ENCODE data around the gene LHFPL3.
"Not testable (repeated sequence)": the region's sequence is repeated elsewhere in the genome, so short reads cannot be mapped to it uniquely, and the experiment has no call there.

LHFPL3 gene

DNA sequence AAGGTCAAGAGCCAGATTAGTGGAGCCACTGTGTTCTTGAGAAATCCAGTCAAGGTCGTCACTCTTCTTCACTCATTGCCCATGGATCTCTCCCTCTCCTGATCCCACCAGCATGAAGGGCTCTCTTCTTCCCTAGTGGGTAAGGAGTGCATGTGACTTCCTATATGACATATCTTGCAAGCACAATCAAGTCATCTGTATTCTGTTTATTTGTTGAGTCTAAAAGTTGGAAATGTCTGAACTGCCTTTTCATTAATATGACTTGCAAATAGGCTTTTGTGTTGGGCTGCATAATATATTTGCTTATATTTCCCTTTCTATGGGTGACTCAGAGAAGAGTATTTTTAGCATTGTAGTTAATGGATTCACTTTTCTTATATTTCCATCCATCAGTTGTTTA lies 371.9 kb downstream of the LHFPL3 start:
- TF ChIP-seq, protein P1, sequence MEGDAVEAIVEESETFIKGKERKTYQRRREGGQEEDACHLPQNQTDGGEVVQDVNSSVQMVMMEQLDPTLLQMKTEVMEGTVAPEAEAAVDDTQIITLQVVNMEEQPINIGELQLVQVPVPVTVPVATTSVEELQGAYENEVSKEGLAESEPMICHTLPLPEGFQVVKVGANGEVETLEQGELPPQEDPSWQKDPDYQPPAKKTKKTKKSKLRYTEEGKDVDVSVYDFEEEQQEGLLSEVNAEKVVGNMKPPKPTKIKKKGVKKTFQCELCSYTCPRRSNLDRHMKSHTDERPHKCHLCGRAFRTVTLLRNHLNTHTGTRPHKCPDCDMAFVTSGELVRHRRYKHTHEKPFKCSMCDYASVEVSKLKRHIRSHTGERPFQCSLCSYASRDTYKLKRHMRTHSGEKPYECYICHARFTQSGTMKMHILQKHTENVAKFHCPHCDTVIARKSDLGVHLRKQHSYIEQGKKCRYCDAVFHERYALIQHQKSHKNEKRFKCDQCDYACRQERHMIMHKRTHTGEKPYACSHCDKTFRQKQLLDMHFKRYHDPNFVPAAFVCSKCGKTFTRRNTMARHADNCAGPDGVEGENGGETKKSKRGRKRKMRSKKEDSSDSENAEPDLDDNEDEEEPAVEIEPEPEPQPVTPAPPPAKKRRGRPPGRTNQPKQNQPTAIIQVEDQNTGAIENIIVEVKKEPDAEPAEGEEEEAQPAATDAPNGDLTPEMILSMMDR (IDR thresholded peaks at IDR 0.05; ENCODE audit: control insufficient read depth, extremely low read depth, insufficient read depth), result no peak
- H3K4me3 ChIP-seq (ENCODE audit: low read depth, low read length), result no peak overlapping the region
- DNase-seq (ENCODE audit: low read depth), result no peak

DNA sequence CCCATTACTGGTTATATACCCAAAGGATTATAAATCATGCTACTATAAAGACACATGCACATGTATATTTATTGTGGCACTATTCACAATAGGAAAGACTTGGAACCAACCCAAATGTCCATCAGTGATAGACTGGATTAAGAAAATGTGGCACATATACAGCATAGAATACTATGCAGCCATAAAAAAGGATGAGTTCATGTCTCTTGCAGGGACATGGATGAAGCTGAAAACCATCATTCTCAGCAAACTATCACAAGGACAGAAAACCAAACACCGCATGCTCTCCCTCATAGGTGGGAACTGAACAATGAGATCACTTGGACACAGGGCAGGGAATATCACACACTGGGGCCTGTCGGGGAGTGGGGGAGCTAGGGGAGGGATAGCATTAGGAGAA lies 392.6 kb downstream of the LHFPL3 start:
- DNase-seq (ENCODE audit: low read depth); H3K4me3 ChIP-seq (ENCODE audit: low read depth, low read length): not testable (repeated sequence)

DNA sequence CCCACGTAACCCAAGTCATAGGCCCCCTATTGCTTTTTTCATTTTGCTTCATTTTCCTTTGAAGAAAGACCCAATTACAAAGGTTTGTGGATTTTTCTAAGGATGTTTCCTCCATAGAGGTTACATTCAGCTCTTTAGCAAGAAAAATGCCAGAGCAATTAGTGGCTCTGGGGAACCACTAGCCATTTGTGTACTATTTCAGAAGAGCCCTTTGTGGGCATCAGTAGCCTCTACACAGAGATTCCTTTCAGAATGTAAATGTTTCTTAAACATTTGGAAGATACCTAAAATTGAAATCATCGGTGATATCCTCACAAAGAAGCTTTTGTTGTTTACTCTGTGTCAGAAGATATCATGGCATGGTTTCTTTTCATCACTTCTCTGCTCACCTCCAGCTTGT lies 394.6 kb downstream of the LHFPL3 start:
- no peak for DNase-seq (ENCODE audit: low read depth)
- no peak overlapping the region for H3K4me3 ChIP-seq (ENCODE audit: low read depth, low read length)
- TF ChIP-seq, protein P1 (IDR thresholded peaks at IDR 0.05; ENCODE audit: control insufficient read depth, extremely low read depth, insufficient read depth), result no peak

DNA sequence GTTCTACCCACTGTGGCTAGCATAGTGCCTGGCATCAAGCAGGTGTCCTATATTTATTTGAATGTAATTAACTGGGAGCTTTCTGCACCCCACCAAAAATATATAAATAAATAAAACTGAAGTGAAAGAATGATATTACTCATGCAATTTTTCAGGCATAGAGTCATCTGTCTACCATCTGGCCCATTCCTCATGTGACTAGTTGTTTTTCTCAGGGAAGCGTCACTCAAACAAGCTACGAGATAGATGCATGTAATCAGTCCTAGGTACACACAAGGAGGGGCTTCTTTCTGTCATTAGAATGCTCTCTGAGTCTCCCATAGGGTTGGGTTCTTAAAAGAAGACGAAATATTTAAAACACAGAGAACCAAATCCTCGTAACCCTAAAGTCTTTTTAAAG lies 430.1 kb downstream of the LHFPL3 start:
- TF ChIP-seq, protein P1 (IDR thresholded peaks at IDR 0.05; ENCODE audit: control insufficient read depth, extremely low read depth, insufficient read depth), result no peak
- DNase-seq (ENCODE audit: low read depth), result no peak
- H3K4me3 ChIP-seq (ENCODE audit: low read depth, low read length), result no peak overlapping the region

DNA sequence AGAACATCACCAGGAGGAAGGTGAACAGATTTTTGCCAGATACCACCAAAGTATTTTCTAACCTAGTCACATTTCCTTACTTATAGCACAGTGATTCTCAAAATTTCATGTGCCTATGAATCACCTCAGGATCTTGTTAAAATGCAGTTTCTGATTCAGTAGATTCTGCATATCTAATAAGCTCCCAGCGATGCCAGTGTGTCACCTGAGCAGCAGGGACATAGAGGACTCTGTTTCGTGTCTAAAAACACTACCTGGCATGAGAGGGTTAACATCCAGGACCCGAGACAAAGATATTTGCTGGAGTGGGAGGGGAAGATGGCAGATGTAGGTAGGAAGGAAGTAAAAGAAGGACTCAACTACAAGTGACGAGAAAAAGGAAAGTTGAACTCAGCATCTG lies 433.5 kb downstream of the LHFPL3 start:
- TF ChIP-seq, protein P1 (IDR thresholded peaks at IDR 0.05; ENCODE audit: control insufficient read depth, extremely low read depth, insufficient read depth), result no peak

DNA sequence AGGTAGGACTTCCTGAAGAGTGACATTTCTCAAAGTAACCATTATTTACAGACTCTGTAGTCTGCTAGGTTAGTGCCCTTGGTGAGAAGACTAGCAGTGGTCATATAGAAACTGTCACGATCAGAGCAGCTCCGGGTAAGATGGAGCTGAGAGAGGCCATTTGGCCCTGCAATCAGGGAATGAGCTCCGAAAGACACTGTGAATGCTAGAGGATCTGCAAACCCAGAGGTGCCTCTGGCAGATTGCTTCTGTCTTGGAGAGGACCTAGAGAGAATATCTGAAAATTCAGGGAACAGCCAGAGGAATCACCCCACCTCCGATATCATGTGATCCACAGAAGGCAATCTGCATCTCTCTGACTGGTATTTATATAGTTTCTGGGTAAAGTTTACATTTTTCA lies 438.7 kb downstream of the LHFPL3 start:
- H3K4me3 ChIP-seq (ENCODE audit: low read depth, low read length), result no peak overlapping the region
- TF ChIP-seq, protein P1 (IDR thresholded peaks at IDR 0.05; ENCODE audit: control insufficient read depth, extremely low read depth, insufficient read depth), result no peak
- no peak for DNase-seq (ENCODE audit: low read depth)

More for the DNA sequence above, 433.5 kb downstream of the LHFPL3 start:
- H3K4me3 ChIP-seq (ENCODE audit: low read depth, low read length), result no peak overlapping the region
- no peak for DNase-seq (ENCODE audit: low read depth)

DNA sequence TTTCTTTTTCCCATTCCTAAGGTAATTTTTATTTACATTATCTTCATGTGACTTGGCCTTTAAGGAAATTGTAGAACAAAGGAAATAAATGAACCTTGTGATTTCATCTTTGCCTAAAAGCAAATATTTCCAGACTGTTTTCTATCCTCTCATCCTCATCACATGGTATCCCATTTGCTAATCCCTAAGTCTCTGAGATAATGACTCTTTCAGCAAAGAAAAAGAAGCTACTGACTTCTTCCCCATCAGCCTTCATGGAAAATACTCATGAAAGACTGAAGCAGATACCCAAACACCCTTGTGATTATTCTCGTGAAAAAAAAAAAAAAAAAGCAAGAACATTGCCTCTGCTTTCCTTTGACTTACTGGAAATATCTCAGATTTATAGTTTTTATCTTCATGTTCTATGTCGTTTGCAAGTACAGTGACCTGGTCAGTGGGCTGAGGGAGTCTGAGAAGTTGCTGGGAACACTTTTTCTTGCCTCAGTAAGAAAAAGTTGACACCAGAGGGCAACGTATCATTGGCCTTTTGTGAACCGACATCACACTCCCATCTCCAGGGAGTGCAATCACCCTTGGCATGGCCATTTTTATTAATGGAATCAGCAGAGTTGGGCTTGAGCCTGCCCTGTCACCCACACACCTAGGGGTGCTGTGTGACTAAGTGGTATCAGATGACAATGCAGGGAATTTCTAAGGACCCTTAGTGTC lies 439.6 kb downstream of the LHFPL3 start:
- TF ChIP-seq, protein P1 (IDR thresholded peaks at IDR 0.05; ENCODE audit: control insufficient read depth, extremely low read depth, insufficient read depth), result peak; percentile 28
- H3K4me3 ChIP-seq (ENCODE audit: low read depth, low read length), result no peak overlapping the region
- DNase-seq (ENCODE audit: low read depth), result no peak
